Epithelial cell of esophagus (primary cell): ENCODE results near the gene GABPB2.

Experiments
- DNase-seq: peaks from one replicate; pipeline ENCODE4 v3.0.0; 2010; ENCODE audit warnings: low read depth
- H3K4me3 ChIP-seq: 2 replicates; pipeline ENCODE4 v1.5.1; 2011; ENCODE audit warnings: mild to moderate bottlenecking, low read length, control low read depth
- TF ChIP-seq, protein P1 (sequence below): IDR thresholded peaks from 2 replicates; pipeline ENCODE4 v1.5.1; 2011; ENCODE audit warnings: low read depth, mild to moderate bottlenecking, low read length, control low read depth, inconsistent platforms; ENCODE audit not compliant: insufficient read depth; ENCODE audit errors: missing control alignments

GABPB2 gene

DNA sequence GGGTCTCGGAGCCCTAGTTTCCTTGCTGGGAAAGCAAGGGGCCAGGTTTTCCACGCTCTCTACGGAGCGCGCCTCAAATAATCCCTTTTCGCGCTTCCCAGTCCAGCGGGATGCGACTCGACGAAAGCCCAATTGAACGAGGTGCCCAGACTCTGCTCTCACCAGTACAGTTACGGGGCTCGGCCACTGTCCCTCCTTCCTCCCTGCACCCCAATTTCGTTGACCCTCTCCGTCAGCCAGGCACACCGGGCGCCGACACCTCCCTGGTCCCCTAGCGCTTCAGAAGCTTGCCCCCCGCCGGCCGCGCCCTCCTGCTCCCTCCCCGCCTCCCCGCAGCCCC is 75.5 kb downstream of the GABPB2 start:
- H3K4me3 ChIP-seq = peak overlapping the region; percentile 63
- no peak for DNase-seq
- TF ChIP-seq, protein P1, sequence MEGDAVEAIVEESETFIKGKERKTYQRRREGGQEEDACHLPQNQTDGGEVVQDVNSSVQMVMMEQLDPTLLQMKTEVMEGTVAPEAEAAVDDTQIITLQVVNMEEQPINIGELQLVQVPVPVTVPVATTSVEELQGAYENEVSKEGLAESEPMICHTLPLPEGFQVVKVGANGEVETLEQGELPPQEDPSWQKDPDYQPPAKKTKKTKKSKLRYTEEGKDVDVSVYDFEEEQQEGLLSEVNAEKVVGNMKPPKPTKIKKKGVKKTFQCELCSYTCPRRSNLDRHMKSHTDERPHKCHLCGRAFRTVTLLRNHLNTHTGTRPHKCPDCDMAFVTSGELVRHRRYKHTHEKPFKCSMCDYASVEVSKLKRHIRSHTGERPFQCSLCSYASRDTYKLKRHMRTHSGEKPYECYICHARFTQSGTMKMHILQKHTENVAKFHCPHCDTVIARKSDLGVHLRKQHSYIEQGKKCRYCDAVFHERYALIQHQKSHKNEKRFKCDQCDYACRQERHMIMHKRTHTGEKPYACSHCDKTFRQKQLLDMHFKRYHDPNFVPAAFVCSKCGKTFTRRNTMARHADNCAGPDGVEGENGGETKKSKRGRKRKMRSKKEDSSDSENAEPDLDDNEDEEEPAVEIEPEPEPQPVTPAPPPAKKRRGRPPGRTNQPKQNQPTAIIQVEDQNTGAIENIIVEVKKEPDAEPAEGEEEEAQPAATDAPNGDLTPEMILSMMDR = no peak

GRCh38 chr1:151146412-151147131 is 76.0 kb downstream of the GABPB2 start, which contains the start of gene SEMA6C:
SEMA6C (minus strand) TSS chr1:151146631; CDS start chr1:151142621, 4,010 bp downstream.
- H3K4me3 ChIP-seq = peak within 1 kb of the TSS; percentile 63
- TF ChIP-seq, protein P1 = no peak
- peak; percentile 92 for DNase-seq

GRCh38 chr1:151147132-151147503 is 76.6 kb downstream of the GABPB2 start:
- peak; percentile 69 for DNase-seq
- TF ChIP-seq, protein P1 = no peak
- peak overlapping the region; percentile 63 for H3K4me3 ChIP-seq

GRCh38 chr1:151147665-151148064 is 77.1 kb downstream of the GABPB2 start:
- TF ChIP-seq, protein P1 = no peak
- no peak overlapping the region for H3K4me3 ChIP-seq
- no peak for DNase-seq

DNA sequence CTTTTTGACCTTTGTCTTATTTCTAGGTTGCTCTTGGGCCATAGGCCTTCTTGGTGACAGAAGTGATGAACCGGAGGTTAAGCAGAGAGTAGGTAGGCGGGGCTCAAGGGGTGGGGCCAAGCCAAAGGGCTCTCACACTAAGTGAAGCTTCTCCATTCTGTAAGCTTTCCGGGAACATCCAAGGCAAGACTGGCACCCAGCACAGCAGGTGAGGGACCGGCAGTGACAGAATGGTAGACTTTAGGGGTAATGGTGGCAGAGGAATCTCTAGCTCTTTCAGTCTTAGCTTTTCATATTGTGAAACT is 85.9 kb downstream of the GABPB2 start, which contains the start of gene TNFAIP8L2:
TNFAIP8L2 (plus strand) TSS at position 135 of the 305 bp plus-strand sequence. CDS start 2,049 bp downstream, outside the sequence.
- peak; percentile 24 for DNase-seq
- TF ChIP-seq, protein P1 = no peak
- no peak within 1 kb of the TSS for H3K4me3 ChIP-seq

DNA sequence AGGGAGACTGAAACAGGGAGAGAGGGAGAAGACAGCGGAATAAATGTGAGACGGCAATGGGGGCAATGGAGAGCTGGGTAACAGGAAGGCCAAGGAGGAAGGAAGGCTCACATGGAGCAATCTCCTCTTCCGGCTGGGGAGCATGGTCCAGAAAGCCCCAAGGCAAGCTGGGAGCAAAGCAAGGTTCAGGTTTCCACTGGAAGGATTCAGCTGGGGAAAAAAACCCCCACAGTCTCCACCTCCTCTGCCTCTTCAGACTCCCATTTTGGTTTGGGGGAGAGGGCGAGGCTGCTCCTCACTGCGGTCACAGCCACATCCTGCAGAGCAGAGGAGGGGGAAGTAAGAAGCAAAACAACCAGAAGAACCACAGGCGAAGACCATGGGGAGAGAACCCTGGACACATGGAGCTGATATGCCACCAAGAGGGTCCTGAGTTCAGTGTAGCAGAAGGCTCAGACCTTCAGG is 86.5 kb downstream of the GABPB2 start:
- H3K4me3 ChIP-seq = no peak overlapping the region
- no peak for DNase-seq
- TF ChIP-seq, protein P1 = no peak

DNA sequence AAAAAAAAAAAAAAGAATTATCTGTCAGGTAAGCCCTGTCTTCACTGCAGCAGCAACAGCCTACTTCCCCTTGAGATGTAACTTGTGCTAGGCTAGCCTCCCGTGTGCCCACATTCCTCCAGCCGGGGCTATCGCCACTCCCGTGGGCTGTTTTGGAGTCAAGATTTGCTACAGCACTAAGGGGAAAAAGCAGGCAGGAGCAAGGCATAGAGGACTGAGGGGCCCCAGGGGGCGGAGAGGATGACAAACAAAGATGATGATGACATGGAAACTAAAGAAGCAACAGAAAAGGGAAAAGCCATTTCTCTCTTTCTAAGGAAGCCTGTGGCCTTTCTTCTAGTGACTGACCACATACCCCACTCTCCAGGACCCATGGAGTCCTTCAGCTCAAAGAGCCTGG is 87.8 kb downstream of the GABPB2 start:
- no peak overlapping the region for H3K4me3 ChIP-seq
- TF ChIP-seq, protein P1 = no peak
- no peak for DNase-seq
